ENCODE data around the gene CLEC17A.
"Not testable (repeated sequence)": the region's sequence is repeated elsewhere in the genome, so short reads cannot be mapped to it uniquely, and the experiment has no call there.

Gene CLEC17A

GRCh38 chr19:14559916-14560775 is 22.7 kb upstream of the CLEC17A start:
- no peak for DNase-seq (ENCODE audit: low read depth)

- DNase-seq (ENCODE audit: low read depth), result no peak
These were observed 22.1 kb upstream of the CLEC17A start for GRCh38 chr19:14560776-14561108.

GRCh38 chr19:14561249-14561648 is 21.6 kb upstream of the CLEC17A start:
- DNase-seq (ENCODE audit: low read depth), result no peak

GRCh38 chr19:14561847-14562351 is 21.0 kb upstream of the CLEC17A start:
- DNase-seq (ENCODE audit: low read depth), result no peak

- DNase-seq (ENCODE audit: low read depth), result no peak
These were observed 20.0 kb upstream of the CLEC17A start for GRCh38 chr19:14562660-14563589.

- no peak for DNase-seq (ENCODE audit: low read depth)
These were observed 19.3 kb upstream of the CLEC17A start for GRCh38 chr19:14563590-14563926.

- peak; percentile 32 for DNase-seq (ENCODE audit: low read depth)
These were observed 18.8 kb upstream of the CLEC17A start for GRCh38 chr19:14563989-14564651.

- DNase-seq (ENCODE audit: low read depth), result not testable (repeated sequence)
These were observed 18.1 kb upstream of the CLEC17A start for GRCh38 chr19:14564652-14565297.

- DNase-seq (ENCODE audit: low read depth), result no peak
These were observed 17.6 kb upstream of the CLEC17A start for GRCh38 chr19:14565298-14565679.

- DNase-seq (ENCODE audit: low read depth), result no peak
These were observed 16.8 kb upstream of the CLEC17A start for GRCh38 chr19:14565765-14566711.

GRCh38 chr19:14566712-14567077 is 16.2 kb upstream of the CLEC17A start:
- no peak for DNase-seq (ENCODE audit: low read depth)

GRCh38 chr19:14567079-14567478 is 15.8 kb upstream of the CLEC17A start:
- no peak for DNase-seq (ENCODE audit: low read depth)

GRCh38 chr19:14570864-14571527 is 11.9 kb upstream of the CLEC17A start:
- no peak for DNase-seq (ENCODE audit: low read depth)

- peak; percentile 93 for DNase-seq (ENCODE audit: low read depth)
These were observed 11.0 kb upstream of the CLEC17A start, which contains the start of gene NDUFB7 for GRCh38 chr19:14571695-14572490. Gene NDUFB7, minus strand, starts transcription at chr19:14572066. Its CDS starts 66 bp downstream, at chr19:14572000.

GRCh38 chr19:14575428-14575980 is 7.4 kb upstream of the CLEC17A start:
- DNase-seq (ENCODE audit: low read depth), result no peak

GRCh38 chr19:14576363-14576762 is 6.5 kb upstream of the CLEC17A start:
- no peak for DNase-seq (ENCODE audit: low read depth)

- DNase-seq (ENCODE audit: low read depth), result no peak
These were observed 5.6 kb upstream of the CLEC17A start for GRCh38 chr19:14577264-14577663.

GRCh38 chr19:14577885-14578427 is 4.9 kb upstream of the CLEC17A start:
- DNase-seq (ENCODE audit: low read depth), result no peak
